Astrocyte (in vitro differentiated cells and primary cell): ENCODE data around the gene DRG2.

Experiments used
- CTCF ChIP-seq: IDR thresholded peaks from 2 replicates; pipeline ENCODE4 v1.5.1; 2011; ENCODE audit warnings: low read depth, mild to moderate bottlenecking, inconsistent platforms, low read length, moderate library complexity; ENCODE audit not compliant: insufficient read depth
- EZH2 ChIP-seq: IDR thresholded peaks from 2 replicates; pipeline ENCODE4 v1.6.1; 2012; ENCODE audit warnings: mild to moderate bottlenecking, low read length, inconsistent platforms; ENCODE audit not compliant: insufficient read depth

GRCh38 chr17:18121144-18121910 lies 33.6 kb downstream of the DRG2 start:
- TF ChIP-seq CTCF (no peak), EZH2 (no peak)
